Mammary epithelial cell (primary cell): ENCODE measurements around the gene SORCS2.

ENCODE experiments used
- EZH2 ChIP-seq: IDR thresholded peaks from 2 replicates; pipeline ENCODE4 v1.6.1; 2012; ENCODE audit warnings: low read length, inconsistent platforms, borderline replicate concordance
- TF ChIP-seq, protein P1 (sequence below), 2 donors: IDR thresholded peaks in 1 of 2; conservative IDR thresholded peaks in 1 of 2; 2 replicates each; pipeline ENCODE4 v1.5.1; 2011 to 2012; ENCODE audit warnings: inconsistent platforms in 2 of 2, low read length in 2 of 2, mild to moderate bottlenecking in 2 of 2, control low read depth in 1 of 2, low read depth in 1 of 2; ENCODE audit not compliant: insufficient read depth in 1 of 2; ENCODE audit errors: extremely low read depth in 1 of 2

DNA sequence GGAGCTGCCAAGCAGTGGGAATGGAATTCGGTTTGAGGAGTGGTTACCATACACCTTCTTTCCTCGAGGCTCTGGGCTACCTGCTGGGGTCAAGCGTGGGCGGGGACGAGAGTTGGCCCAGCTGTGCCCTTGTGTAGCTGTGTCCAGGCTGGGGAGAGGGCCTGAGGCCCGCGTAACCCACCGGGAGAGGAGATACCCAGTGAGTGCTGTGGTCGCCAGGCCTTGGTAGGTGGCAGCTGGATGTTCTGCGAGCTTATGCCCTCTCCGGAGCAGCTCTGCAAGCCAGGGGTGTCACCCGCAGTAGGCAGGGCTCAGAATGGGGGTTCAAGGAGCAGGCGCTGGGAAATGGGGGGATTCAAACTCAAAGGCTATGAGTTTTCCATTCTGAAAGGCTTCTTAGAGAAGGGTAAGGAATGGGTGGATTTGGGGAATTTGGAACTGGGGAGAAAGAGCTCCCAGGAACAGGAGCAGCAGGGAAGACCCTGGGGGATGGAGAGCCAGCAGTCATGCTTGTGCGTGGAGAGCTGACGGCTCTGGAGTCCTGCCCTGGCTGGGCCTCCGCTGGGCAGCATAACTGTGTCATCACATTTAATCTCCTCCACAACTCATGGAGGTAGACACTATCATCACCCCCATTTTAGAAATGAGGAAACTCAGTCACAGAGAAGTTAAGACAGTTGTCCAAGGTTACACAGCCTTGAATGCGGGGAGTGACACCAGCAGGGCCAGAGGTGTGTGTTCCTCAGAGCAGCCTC, 117.5 kb downstream of the SORCS2 start:
- TF ChIP-seq, protein P1, sequence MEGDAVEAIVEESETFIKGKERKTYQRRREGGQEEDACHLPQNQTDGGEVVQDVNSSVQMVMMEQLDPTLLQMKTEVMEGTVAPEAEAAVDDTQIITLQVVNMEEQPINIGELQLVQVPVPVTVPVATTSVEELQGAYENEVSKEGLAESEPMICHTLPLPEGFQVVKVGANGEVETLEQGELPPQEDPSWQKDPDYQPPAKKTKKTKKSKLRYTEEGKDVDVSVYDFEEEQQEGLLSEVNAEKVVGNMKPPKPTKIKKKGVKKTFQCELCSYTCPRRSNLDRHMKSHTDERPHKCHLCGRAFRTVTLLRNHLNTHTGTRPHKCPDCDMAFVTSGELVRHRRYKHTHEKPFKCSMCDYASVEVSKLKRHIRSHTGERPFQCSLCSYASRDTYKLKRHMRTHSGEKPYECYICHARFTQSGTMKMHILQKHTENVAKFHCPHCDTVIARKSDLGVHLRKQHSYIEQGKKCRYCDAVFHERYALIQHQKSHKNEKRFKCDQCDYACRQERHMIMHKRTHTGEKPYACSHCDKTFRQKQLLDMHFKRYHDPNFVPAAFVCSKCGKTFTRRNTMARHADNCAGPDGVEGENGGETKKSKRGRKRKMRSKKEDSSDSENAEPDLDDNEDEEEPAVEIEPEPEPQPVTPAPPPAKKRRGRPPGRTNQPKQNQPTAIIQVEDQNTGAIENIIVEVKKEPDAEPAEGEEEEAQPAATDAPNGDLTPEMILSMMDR (conservative IDR thresholded peaks at IDR 0.05 in 1 of 2, IDR thresholded peaks at IDR 0.05 in 1 of 2; ENCODE audit: extremely low read depth in 1 of 2, insufficient read depth in 1 of 2, low read depth in 1 of 2, low read length in 2 of 2): no peak
- no peak for TF ChIP-seq EZH2
